ENCODE results near the gene APOH. TPM values are rescaled to one million over a fixed set of nuclear protein-coding genes. Genes with fewer than 3 reads are reported as not detected.

The APOH gene
- total RNA-seq, 2 experiments from 2014 or later = not detected

- H3K4me1 ChIP-seq (ENCODE audit: insufficient read depth, low read length) = peaks cover 3% of the 10 kb centered on the region
- H3K27me3 ChIP-seq (ENCODE audit: control insufficient read depth in 1 of 2, insufficient read depth in 2 of 2, low read length in 2 of 2) = no peaks in the 10 kb centered on the region
- DNase-seq (no peak), ATAC-seq (ENCODE audit: poor library complexity) (no peak)
- no peak for TF ChIP-seq CTCF (IDR thresholded peaks at IDR 0.05)
- ChIA-PET CTCF (interaction anchor here (0.6 kb wide), 1 partner anchor 17 kb away, joined by 3 read pairs; no protein-coding TSS in a partner anchor), POLR2A (no interaction called here)
- Mint-ChIP-seq H3K27me3 (no peaks in the 10 kb centered on the region), H3K27ac (no peak overlapping the region), H3K4me1 (ENCODE audit: low read depth) (peaks cover 1% of the 10 kb centered on the region), H3K9me3 (no peaks in the 10 kb centered on the region), H3K36me3 (ENCODE audit: low read depth) (no peaks in the 10 kb centered on the region), H3K4me3 (no peak overlapping the region)
- no peaks in the 10 kb centered on the region for H3K9me3 ChIP-seq (ENCODE audit: control insufficient read depth in 1 of 2, insufficient read depth in 1 of 2, low read length in 2 of 2)
- no peak overlapping the region for H3K4me3 ChIP-seq (ENCODE audit: low read length)
- H3K27ac ChIP-seq (ENCODE audit: low read depth in 1 of 2, low read length in 2 of 2) = no peak overlapping the region
- no peaks in the 10 kb centered on the region for H3K36me3 ChIP-seq (ENCODE audit: insufficient read depth, low read length)
- intact Hi-C loops (cut with DNase I, micrococcal nuclease) = no loop called here
Measured at GRCh38 chr17:66185862-66186261, 43.4 kb downstream of the APOH start.

- ChIA-PET POLR2A (interaction anchor here (0.6 to 0.7 kb wide), 2 partner anchors 219 to 336 kb away, joined by 3 to 4 read pairs; no protein-coding TSS in a partner anchor), CTCF (no interaction called here)
- ATAC-seq (ENCODE audit: poor library complexity) = no peak
- H3K4me1 ChIP-seq (ENCODE audit: insufficient read depth, low read length) = no peaks in the 10 kb centered on the region
- H3K4me3 ChIP-seq (ENCODE audit: low read length) = no peak overlapping the region
- H3K4me3 Mint-ChIP-seq = no peak overlapping the region
- no peaks in the 10 kb centered on the region for H3K4me1 Mint-ChIP-seq (ENCODE audit: low read depth)
- H3K9me3 Mint-ChIP-seq = no peaks in the 10 kb centered on the region
- TF ChIP-seq CTCF (IDR thresholded peaks at IDR 0.05) = no peak
- no peaks in the 10 kb centered on the region for H3K27me3 Mint-ChIP-seq
- DNase-seq = no peak
- H3K27ac Mint-ChIP-seq = no peak overlapping the region
- intact Hi-C loops (cut with DNase I, micrococcal nuclease) = no loop called here
- H3K27me3 ChIP-seq (ENCODE audit: control insufficient read depth in 1 of 2, insufficient read depth in 2 of 2, low read length in 2 of 2) = no peaks in the 10 kb centered on the region
- no peaks in the 10 kb centered on the region for H3K36me3 ChIP-seq (ENCODE audit: insufficient read depth, low read length)
- H3K27ac ChIP-seq (ENCODE audit: low read depth in 1 of 2, low read length in 2 of 2) = no peak overlapping the region
- no peaks in the 10 kb centered on the region for H3K9me3 ChIP-seq (ENCODE audit: control insufficient read depth in 1 of 2, insufficient read depth in 1 of 2, low read length in 2 of 2)
- H3K36me3 Mint-ChIP-seq (ENCODE audit: low read depth) = no peaks in the 10 kb centered on the region
Measured at GRCh38 chr17:66184392-66184791, 44.8 kb downstream of the APOH start.

GRCh38 chr17:66183529-66183928, 45.7 kb downstream of the APOH start:
- no peak for TF ChIP-seq CTCF (IDR thresholded peaks at IDR 0.05)
- H3K4me1 Mint-ChIP-seq (ENCODE audit: low read depth) = no peaks in the 10 kb centered on the region
- CTCF ChIA-PET = no interaction called here
- POLR2A ChIA-PET = interaction anchor here (0.7 kb wide), 1 partner anchor 220 kb away, joined by 4 read pairs; no protein-coding TSS in a partner anchor
- intact Hi-C loops (cut with DNase I, micrococcal nuclease) = no loop called here
- no peaks in the 10 kb centered on the region for H3K36me3 Mint-ChIP-seq (ENCODE audit: low read depth)
- no peaks in the 10 kb centered on the region for H3K27me3 ChIP-seq (ENCODE audit: control insufficient read depth in 1 of 2, insufficient read depth in 2 of 2, low read length in 2 of 2)
- no peak overlapping the region for H3K27ac ChIP-seq (ENCODE audit: low read depth in 1 of 2, low read length in 2 of 2)
- H3K9me3 Mint-ChIP-seq = no peaks in the 10 kb centered on the region
- H3K4me1 ChIP-seq (ENCODE audit: insufficient read depth, low read length) = no peaks in the 10 kb centered on the region
- no peaks in the 10 kb centered on the region for H3K27me3 Mint-ChIP-seq
- DNase-seq (no peak), ATAC-seq (ENCODE audit: poor library complexity) (no peak)
- no peak overlapping the region for H3K4me3 ChIP-seq (ENCODE audit: low read length)
- H3K4me3 Mint-ChIP-seq = no peak overlapping the region
- no peaks in the 10 kb centered on the region for H3K9me3 ChIP-seq (ENCODE audit: control insufficient read depth in 1 of 2, insufficient read depth in 1 of 2, low read length in 2 of 2)
- H3K36me3 ChIP-seq (ENCODE audit: insufficient read depth, low read length) = no peaks in the 10 kb centered on the region
- no peak overlapping the region for H3K27ac Mint-ChIP-seq
